ENCODE measurements around the gene ROR1.

ROR1 gene

DNA sequence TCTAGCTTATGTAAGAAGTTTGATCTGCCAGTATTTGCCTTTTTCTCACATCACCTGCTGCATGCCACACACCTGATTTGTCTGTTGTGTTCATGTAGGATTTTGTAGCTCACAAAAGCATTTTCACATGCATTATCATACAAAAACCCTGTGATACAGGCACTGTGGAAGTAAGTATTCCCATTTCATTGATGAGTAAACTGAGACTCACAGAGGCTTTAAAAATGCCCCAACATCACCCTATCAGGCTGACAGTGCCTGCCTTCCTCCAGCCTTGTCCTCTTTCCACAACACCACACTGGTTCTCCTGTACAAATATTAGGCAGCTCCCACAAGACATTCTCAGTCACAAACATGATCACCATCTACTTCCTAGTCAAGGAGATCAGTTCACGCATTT, 343.7 kb downstream of the ROR1 start:
- no peak for DNase-seq

DNA sequence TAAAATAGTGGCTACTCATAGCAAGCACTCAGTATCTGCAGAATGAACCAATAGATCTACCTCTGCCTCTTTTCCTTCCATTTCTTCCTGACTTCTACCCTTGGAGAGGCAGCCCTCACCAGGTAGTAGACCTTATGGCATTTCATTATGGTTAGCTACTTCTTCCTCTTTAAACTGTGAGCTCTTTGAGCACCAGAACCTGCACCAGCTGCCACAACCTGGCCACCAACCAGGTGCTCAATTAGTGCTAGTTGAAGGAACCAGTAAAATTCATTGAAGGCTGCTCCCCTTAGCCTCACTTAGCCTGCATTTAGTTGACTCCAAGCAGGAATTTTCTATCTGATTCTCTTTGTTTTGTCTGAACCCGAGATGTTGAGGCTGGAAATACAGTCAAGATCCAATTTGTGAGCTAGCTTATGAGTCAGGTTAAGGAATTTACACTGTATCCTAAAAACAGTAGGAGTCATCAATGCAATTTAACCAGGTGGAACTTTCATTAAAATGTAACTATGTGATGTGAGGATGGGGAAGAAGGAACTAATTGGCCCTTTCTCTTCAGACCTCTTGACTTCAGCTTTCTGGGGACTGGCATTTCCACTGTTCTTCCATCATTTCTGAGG, 348.1 kb downstream of the ROR1 start:
- no peak for DNase-seq

DNA sequence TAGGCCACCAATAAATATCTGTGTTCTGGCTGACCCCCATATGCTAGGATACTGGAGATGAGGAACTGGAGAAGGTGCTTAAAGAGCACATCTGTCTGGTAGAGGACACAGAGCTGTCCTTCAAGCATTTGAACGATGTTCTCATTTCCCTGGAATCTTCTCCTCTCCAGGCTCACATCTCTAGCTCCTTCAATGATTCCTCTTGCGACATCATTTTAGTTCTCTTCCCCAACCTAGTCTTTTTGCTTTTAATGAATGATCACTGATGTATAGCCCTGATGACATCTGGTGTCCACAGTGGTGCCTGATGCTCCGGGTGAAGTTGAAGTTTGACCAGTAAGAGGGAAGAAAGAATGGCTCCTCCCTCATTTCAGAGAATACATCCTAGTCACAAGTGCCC, 348.8 kb downstream of the ROR1 start:
- no peak for DNase-seq

DNA sequence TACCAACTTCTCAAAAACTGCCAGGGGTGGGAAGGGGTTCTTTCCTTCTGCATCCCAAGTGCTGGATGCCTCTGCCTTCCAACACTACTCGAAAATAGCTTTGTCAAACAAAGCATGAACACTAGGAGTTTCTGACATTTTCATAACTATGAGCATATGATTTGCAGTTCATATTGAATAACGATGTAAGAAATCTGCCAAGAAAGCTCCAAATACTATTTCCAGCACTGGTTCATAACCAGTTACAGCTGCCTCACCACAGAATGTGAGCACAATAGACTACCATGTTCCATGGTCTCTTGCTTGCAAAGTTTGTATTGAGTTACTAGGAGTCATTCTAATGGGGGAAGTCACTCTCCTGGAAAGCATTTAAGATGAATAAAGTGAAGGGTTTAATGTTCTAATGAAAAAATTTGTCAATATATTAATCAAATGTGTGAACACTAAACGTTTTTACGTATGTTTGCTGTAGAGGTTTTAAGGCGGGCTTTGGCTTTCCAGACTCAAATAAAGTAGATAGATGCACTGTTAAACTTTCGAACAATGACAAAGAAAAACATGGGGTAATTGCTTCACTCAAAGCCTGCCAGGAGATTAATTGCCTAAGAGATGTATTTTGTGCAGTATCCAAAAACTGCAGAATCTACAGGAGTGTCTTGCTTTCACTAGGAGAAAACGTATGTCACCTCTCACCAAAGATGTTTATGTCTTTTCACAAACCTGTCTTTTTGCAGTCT, 351.1 kb downstream of the ROR1 start:
- DNase-seq, result no peak

DNA sequence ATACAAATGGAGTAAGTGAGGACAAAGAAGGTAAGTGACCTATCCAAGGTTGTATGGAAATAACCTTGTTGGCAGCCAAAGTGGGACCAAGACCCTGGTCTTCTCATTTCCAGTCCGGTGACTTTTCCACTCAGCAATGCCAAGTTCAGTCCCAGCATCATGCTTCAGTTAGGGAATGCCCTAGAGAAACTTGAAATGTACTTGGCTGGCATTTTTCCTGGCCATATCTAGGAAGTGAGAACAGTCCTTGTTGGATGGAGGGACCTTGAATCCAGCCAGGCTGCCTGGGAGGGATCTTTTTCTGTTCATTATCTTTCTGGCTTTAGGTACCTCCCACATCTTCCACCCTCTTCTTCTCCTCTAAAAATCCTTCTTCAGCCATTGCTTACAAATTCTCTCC, 352.8 kb downstream of the ROR1 start:
- no peak for DNase-seq

DNA sequence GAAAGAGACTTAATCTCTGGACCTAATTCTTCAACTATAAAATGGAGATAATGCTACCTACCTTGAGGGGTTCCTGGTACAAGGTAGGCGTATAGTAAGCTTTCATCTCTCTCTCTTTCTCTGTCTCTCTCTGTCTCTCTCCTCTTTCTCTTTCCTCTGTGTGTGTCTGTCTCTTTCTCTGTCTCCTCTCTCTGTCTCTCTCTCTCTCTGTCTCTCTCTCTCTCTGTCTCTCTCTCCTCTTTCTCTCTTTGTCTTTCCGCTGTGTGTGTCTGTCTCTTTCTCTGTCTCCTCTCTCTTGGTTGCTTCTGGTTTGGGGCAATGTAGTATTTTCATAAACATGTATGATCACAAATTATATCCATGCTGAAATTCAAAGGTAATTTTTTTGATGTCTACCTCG, 353.5 kb downstream of the ROR1 start:
- DNase-seq, result no peak

DNA sequence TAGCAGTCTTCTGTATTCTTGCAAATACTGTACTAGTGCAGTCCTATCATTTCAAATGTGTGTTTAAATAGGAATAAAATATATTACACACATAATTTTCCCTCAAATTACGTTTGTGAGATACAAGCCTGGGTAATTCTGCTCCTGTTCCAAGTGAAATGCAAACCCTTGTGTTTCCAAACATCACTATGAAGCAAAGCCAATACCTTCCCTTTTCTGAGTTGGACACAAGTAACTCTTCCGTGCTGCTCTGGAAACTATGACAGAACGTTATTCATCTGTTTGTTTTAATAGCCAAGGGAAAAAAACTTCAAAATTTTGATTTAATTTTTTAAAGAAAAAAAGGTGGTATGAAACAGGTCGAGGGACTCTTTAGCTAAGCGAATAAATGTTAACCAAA, 355.9 kb downstream of the ROR1 start:
- DNase-seq, result no peak

DNA sequence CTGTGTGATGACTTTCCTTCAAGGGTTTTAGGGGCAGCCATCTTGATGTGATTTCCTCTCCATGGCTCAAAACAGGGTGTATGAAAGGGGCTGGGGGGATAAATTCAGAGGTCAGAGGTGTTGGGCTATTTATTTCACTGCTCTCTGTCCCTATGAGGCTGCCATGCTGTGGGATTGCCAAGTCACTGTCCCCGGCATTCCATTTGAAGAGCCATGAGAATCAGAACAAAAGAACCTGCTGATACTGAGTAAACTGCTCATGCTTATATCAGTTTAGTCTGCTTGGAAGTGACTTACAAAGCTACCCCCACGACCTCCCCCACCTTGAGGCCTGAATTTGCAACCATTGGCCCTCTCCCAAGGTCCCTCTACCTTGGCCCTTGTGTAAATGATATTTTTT, 357.3 kb downstream of the ROR1 start:
- no peak for DNase-seq

DNA sequence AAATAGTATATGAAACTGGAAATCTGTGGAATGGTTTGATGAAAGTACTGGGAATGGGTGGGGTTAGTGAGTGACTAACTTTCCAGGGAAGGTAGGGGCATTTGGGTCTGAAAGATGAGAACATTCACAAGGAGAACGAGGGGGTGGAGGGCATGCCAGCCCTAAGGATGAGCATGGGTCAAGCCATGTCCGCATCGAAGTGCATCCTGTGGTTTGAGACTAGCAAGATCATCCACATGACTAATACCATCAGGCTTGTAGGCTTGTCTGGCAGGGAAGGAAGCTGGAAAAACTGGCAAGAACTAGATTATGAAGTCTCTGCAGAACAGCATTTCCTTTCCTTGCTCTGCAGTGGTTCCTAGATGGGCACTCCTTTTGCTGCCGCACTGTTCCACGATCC, 359.2 kb downstream of the ROR1 start:
- no peak for DNase-seq

DNA sequence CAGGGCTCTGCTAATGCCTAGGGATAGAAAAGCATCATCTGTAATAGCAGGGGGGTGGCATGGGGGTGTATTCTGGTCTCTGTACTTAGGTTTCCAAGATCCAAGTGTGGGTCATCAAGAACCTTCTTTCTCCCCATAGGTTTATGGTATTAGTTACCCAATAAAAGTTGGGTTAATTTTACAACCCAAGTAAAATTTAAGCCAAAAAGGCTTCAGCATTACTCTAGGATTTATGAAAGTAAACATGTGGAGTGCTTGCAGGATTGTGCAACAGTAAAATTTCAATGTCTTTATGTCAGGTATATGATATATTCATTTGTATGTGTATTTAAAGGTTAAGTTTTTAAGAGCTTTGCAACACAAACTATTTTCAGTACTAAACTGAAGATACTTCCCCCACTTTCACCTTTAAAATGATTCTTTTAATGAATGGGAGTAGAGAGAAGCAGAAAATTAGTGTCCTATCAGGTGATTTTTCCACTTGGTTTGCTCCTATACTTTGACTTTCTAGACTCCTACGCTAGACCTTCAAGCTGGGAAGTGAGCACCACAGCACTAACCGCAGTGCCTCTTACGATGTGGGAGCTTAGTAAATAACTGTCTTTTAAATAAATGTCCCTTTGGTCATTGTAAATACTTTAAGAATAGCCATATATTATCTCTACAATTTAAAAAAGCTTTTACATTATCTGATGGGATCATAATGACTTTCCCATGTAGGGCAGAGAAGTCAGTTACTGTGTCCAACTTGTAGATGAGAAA, 361.8 kb downstream of the ROR1 start:
- DNase-seq, result no peak

DNA sequence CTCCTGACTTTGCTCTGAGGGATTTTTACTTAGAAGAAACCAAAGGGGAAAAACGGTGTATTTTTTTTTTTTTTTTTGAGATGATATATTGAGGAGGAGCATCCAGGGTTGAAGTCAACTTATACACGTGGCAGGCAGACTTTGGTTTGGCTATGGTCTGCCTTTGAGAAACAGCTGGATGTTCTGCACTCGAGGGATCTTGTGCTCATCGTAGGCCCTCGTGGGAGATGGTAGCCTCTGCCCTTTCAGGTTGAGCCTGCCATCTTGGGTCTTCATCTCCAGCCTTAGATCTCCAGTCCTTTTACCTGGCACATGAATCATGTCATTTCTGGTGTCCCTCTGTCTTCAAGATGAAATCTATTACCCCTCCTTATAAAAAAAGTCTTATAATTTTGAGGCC, 362.5 kb downstream of the ROR1 start:
- DNase-seq, result no peak

DNA sequence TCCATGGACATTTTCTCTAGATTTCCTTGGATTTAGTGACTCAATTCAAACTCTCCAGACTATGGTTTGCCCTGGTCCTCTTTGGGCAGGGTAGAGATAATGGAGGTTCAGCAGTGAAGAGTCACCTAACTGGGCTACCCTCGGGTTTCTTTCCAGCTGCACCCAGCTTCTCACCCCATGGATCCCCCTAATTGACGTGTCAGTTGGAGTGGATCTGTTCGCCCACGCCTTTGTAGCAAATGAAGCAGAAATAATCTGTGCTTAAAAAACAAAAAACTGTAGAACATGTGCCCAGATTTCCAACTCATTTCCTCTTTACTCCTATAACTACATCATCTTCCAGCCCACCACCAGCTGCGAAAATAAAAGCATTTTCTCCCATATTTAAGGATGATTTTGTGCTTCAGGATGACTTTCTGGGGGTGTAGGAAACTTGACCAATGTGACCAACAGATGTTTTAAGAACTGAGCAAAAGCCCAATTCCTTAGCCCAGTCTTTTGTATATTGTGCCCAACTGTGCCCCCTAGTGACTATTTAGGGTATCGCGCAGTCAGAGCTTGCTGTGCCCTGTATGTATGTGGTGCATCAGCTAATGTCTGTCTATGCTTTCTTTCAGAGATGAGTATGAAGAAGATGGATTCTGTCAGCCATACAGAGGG, 363.1 kb downstream of the ROR1 start:
- peak; percentile 16 to 45 (median 36) for DNase-seq

DNA sequence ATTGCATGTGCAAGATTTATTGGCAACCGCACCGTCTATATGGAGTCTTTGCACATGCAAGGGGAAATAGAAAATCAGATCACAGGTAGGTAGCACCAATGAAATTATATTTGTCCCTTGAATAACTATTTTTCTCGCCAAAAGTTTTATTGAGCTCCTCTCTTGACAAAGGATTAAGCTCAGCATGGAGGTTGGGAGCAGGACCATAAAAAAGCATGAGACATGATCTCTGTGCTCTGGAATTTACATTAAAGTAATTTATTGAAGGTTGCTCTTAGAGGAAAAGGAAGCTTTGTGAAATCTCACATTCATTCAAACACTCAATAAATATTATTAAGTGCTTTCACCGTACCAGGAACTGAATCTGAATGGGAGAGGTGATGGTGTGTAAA, 363.6 kb downstream of the ROR1 start:
- no peak for DNase-seq

DNA sequence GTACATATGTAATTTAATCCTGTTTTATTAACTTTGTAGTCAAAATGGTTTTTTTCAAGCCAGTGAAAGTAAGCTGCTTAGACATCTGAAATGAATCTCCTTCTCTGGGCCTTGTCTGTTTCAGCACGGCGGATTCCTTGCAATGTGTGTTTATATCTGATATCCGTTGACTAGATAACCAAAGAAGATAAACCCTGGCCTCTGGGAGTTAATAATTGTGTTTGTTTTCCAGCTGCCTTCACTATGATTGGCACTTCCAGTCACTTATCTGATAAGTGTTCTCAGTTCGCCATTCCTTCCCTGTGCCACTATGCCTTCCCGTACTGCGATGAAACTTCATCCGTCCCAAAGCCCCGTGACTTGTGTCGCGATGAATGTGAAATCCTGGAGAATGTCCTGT, 366.1 kb downstream of the ROR1 start:
- DNase-seq, result no peak

DNA sequence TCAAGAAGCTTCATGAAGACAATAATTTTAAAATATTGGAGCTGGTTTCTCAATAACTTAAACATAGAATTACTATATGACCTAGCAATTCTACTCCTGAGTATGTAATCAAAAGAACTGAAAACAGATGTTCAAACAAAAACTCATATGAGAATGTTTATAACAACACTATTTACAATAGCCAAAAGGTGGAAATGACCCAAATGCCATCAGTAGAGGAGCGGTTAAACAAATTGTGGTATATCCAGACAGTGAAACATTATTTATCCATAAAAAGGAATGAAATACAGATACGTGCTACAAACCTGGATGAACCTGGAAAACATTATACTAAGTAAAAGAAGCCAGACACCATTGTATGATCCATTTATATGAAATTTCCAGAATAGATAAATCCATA, 366.8 kb downstream of the ROR1 start:
- no peak for DNase-seq

DNA sequence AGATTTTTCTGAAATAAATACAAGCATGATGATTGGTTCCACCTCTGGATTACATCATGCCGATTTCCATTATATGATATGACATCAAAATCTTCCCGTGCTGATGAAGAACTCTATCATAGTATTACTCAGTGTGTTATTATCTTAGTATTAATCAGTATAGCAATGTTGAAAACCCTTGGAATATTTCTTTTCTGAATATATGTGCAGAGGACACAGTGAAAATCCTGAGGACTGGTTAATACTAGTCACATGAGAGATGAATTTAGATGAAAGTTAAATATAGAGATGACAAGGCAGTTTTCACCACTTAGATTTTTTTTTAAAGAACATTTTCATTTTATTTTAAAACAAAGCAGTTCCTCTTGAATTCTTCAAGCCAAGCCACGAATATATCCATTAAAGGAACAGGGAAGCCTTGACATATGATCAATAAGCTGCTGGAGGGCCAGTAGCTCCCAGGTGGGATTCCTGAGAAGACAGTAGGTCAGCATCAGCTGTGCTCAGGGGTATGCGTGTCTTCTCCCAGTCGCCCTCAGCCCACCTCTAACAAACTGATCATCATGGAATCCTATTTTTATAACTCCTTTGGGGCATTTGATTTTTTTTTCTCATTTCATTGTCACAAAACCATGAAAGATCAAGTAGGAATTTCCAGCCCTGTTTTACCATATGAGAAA, 373.4 kb downstream of the ROR1 start:
- DNase-seq, result no peak

DNA sequence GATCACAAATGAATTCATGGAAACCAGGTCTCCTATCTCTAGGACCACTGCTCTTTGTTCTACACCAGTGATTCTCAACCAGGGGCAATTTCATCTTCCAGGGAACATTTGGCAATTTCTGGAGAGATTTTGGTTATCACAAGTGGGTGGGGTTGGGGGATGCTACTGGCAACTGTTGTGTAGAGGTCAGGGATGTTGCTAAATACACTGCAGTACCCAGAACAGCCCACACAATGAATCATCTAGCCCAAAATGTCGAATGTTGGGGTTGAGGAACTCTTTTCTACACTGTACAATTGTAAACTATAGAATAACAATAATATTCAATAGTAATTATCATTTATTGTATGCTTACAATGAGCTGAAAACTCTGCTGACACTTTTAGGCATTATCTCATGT, 373.9 kb downstream of the ROR1 start:
- DNase-seq, result no peak

DNA sequence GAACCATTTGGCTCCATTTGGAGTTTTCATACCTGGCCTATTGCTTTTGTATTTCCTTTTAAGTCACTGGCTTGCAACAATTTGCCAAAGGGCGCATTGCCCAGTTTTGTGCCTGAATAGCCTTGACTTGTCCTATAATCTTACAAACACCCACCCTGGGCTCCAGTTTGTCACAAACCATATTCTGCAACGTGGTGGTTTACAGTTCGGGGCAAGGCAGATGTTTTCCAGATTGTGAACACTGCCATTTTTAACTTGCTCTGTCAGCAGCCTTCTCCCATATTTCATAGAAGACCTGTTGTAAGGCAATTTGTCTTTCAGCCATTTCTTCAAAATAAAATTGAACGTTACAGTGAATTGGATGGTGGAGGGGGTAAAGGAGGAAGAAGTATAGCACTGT, 376.4 kb downstream of the ROR1 start:
- DNase-seq, result no peak

DNA sequence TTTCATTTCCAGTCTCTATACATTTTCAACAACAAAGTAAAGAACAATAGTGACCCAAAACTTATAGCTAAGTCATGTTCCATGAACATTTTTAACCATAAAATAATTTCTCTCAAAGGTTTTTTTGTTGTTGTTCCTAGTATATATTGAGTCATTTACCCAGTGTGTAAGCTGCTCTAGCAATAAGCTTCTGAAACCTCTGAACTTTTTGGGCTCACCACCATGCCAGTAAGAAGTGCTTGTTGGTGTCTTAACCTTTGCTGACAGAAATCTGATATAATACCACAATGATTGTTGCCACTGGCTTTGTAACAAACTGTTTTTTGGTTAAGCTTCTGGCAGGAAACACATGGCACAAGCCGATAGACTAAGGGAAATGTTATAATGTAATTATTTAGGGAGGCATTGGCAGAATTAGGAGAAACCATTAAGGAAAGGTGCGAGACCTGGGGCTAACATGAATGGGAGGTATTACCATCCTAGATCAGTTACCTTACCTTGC, 377.0 kb downstream of the ROR1 start:
- DNase-seq, result no peak

DNA sequence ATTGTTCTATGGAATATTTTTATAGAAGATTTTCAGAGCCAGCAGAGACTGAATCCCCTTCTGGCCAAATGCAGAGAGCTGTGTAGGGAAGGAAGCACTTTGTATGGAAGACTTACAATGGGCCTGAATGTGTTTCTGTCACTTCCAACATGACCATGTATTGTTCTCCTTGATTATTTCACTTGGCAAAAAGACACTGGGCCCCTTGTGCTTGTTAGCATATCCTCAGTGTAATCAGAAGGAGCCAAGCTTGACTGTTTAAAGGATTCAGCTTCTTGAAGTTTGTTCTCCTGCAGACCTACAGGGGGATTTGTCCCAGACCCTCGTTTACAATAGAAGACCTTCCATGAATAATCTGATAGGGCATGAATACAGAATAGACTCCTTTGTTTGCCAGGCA, 381.5 kb downstream of the ROR1 start:
- no peak for DNase-seq

DNA sequence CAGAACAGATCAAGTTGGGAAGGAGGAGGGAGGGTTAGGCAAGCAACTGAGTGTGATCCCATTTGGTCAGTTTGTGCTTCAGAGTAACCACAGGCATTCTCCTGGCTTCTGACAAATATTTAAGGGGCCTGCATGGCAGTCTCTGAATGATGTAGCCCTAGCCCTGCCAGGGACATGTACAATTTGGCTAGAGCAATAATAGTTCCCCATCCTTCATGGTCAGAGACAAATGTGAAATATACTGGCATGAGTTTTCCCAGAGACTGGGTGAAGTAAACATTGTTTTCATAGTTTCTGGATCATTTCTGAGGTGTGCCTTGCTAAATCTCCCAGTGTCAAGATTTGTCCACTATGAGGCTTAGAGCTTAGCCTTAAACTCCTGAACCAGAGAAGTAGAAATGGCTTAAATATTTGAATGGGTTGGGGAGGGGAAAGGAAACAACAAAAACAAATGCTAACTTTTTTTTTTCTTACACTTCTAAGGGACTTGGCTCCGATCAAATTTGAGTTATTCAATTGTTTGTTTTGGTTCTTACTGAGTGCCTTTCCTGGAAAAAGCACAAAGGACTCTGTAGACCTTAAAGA, 387.6 kb downstream of the ROR1 start:
- DNase-seq, result no peak

DNA sequence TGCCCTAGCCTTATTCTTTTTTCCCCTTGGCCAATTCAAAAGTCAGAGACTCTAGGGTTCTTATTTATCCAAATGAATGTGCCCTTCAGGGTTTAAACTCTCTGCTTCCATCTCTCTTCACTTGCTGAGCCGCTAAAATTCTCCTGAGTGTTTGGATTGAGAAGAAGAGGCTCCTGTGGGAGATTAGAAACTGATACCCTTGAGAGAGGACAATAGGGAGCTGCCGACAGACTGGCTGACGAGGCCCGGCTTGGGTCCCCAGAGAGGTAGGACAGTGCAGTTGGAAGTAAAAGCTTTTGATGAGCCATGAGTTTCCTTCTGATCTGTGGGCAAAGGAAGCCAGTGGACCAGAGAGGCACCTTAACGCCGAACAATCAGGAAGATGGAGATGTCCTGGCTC, 388.3 kb downstream of the ROR1 start:
- DNase-seq, result no peak

DNA sequence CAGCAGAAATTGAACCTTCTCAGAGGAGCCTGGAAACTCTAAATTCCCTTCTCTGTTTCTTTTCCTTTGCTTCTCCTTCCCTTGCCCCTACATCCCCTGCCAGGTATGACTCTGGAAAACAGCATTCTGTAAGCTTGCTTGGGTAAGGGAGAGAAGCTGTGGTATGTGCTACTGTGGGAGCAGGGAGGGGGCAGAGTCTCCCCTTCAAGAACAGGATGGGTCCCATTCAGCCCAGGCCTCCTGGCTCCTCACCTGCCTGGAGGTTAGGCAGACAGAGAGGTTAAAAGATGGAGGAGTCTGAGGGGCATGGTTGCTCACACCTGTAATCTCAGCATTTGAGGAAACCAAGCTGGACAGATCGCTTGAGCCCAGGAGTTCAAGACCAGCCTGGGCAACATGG, 389.0 kb downstream of the ROR1 start:
- no peak for DNase-seq

All from activated CD4-positive, CD25-positive, alpha-beta regulatory T cell (primary cell).